CD14-positive monocyte (primary cell): ENCODE results near the gene SDK1. TPM values are rescaled to one million over a fixed set of nuclear protein-coding genes. Genes with fewer than 3 reads are reported as not detected.

Experiments used
- DNase-seq, 3 donors: peaks; one replicate each; pipeline ENCODE4 v3.0.0-alpha.2; 2011 to 2022
- H2AFZ ChIP-seq: 2 replicates; pipeline ENCODE4 v1.6.0; 2012; ENCODE audit warnings: mild to moderate bottlenecking, low read depth, low read length, inconsistent platforms; ENCODE audit not compliant: insufficient read depth, poor library complexity, severe bottlenecking
- H3K27ac ChIP-seq, 2 donors: 1 replicate in 1 of 2; 2 replicates in 1 of 2; pipeline ENCODE4 v1.5.1; 2012 to 2013; ENCODE audit warnings: low read length in 2 of 2, control low read depth in 1 of 2, inconsistent platforms in 1 of 2, low read depth in 1 of 2, mild to moderate bottlenecking in 1 of 2
- H3K27me3 ChIP-seq, 2 donors: one replicate each; pipeline versions ENCODE4 v1.6.0 to v1.6.1; 2011 to 2013; ENCODE audit warnings: low read length in 2 of 2; ENCODE audit not compliant: control insufficient read depth in 2 of 2, insufficient read depth in 2 of 2
- H3K36me3 ChIP-seq, 2 donors: replicated peaks in 1 of 2; 1 replicate in 1 of 2; 2 replicates in 1 of 2; pipeline versions ENCODE4 v1.5.1 to v1.6.1; 2012 to 2013; ENCODE audit warnings: low read length in 2 of 2, control low read depth in 1 of 2, inconsistent platforms in 1 of 2, mild to moderate bottlenecking in 1 of 2; ENCODE audit not compliant: insufficient read depth in 2 of 2, control insufficient read depth in 1 of 2
- H3K4me1 ChIP-seq, 2 donors: 1 replicate in 1 of 2; 2 replicates in 1 of 2; pipeline versions ENCODE4 v1.5.1 to v1.6.1; 2012 to 2013; ENCODE audit warnings: low read length in 2 of 2, control low read depth in 1 of 2, inconsistent platforms in 1 of 2, mild to moderate bottlenecking in 1 of 2, moderate library complexity in 1 of 2; ENCODE audit not compliant: insufficient read depth in 2 of 2, control insufficient read depth in 1 of 2
- H3K4me2 ChIP-seq: replicated peaks from 2 replicates; pipeline ENCODE3; 2012; ENCODE audit warnings: low read length, moderate library complexity, mild to moderate bottlenecking; ENCODE audit not compliant: poor library complexity, severe bottlenecking; ENCODE audit errors: extremely low read depth
- H3K4me3 ChIP-seq, 3 experiments: fragments of 200-600 bp in 1 of 3; sonication (generic) in 1 of 3; replicated peaks in 1 of 3; 1 replicate in 2 of 3; 2 replicates in 1 of 3; pipeline ENCODE4 v1.5.1; 2011 to 2013; ENCODE audit warnings: low read length in 3 of 3, mild to moderate bottlenecking in 3 of 3, control low read depth in 2 of 3, low read depth in 2 of 3, inconsistent platforms in 1 of 3, moderate library complexity in 1 of 3
- H3K79me2 ChIP-seq: 2 replicates; pipeline ENCODE4 v1.6.0; 2012; ENCODE audit warnings: mild to moderate bottlenecking, control low read depth, inconsistent platforms, low read length, moderate library complexity; ENCODE audit not compliant: insufficient read depth
- H3K9ac ChIP-seq: 2 replicates; pipeline ENCODE4 v1.6.0; 2017; ENCODE audit warnings: low read length, mild to moderate bottlenecking; ENCODE audit not compliant: insufficient read depth, poor library complexity, severe bottlenecking
- H3K9me3 ChIP-seq, 2 donors: replicated peaks in 1 of 2; 1 replicate in 1 of 2; 2 replicates in 1 of 2; pipeline versions ENCODE4 v1.5.1 to v1.6.1; 2012 to 2013; ENCODE audit warnings: low read length in 2 of 2, control low read depth in 1 of 2; ENCODE audit not compliant: control insufficient read depth in 1 of 2, insufficient read depth in 1 of 2
- H4K20me1 ChIP-seq: 2 replicates; pipeline ENCODE4 v1.6.0; 2012; ENCODE audit warnings: mild to moderate bottlenecking, low read length, control low read depth, moderate library complexity; ENCODE audit not compliant: insufficient read depth
- H3K27ac Mint-ChIP-seq, 7 donors: one replicate each; pipeline ENCODE4 v1.8.0; 2020; ENCODE audit warnings: mild to moderate bottlenecking in 7 of 7, mixed read lengths in 7 of 7, moderate library complexity in 6 of 7, inconsistent platforms in 2 of 7
- H3K27me3 Mint-ChIP-seq, 3 donors: one replicate each; pipeline ENCODE4 v1.8.0; 2021 to 2022; ENCODE audit warnings: low read depth in 3 of 3, mild to moderate bottlenecking in 3 of 3, mixed read lengths in 3 of 3, moderate library complexity in 3 of 3, inconsistent platforms in 1 of 3
- H3K36me3 Mint-ChIP-seq, 2 donors: one replicate each; pipeline ENCODE4 v1.8.0; 2020; ENCODE audit warnings: mixed read lengths in 2 of 2, inconsistent platforms in 1 of 2, mild to moderate bottlenecking in 1 of 2
- H3K4me1 Mint-ChIP-seq: one replicate; pipeline ENCODE4 v1.8.0; 2020; ENCODE audit warnings: mild to moderate bottlenecking, mixed read lengths
- H3K4me3 Mint-ChIP-seq, 2 donors: one replicate each; pipeline ENCODE4 v1.8.0; 2020; ENCODE audit warnings: mild to moderate bottlenecking in 2 of 2, mixed read lengths in 2 of 2, moderate library complexity in 1 of 2
- H3K9me3 Mint-ChIP-seq, 7 donors: one replicate each; pipeline ENCODE4 v1.8.0; 2020 to 2022; ENCODE audit warnings: mixed read lengths in 7 of 7, mild to moderate bottlenecking in 6 of 7, moderate library complexity in 6 of 7, inconsistent platforms in 2 of 7
- WGBS: methylation state at CpG from one replicate; pipeline ENCODE4 v1.1.5; 2013; ENCODE audit warnings: missing lambda C conversion rate; ENCODE audit not compliant: insufficient coverage; 5-methylcytosine and 5-hydroxymethylcytosine counted together
- intact Hi-C, 2 donors: fragments of 100-400 bp; cut with micrococcal nuclease; formaldehyde crosslinking; loops; one replicate each; pipeline versions ENCODE4 v1.15.0 to v1.15.1; 2023
- polyA plus RNA-seq, 3 donors: library from polyadenylated mRNA; depleted of rRNA in 1 of 3; unstranded in 2 of 3; stranded (reverse) in 1 of 3; fragments of 300-500 nt in 2 of 3; fragments of >200 nt in 1 of 3; fragmentation: Illumina TruSeq in 2 of 3; gene quantifications; 1 replicate in 2 of 3; 2 replicates in 1 of 3; pipeline ENCODE4 v1.2.3, GENCODE V29; 2012 to 2021
- TF ChIP-seq, protein P1 (sequence below): fragments of 200-600 bp; IDR thresholded peaks from one replicate; pipeline ENCODE4 v1.8.0; 2022; ENCODE audit warnings: antibody characterized with exemption, mild to moderate bottlenecking

SDK1 gene
- polyA plus RNA-seq, 3 donors, result 0.01 TPM; not detected in 2

DNA sequence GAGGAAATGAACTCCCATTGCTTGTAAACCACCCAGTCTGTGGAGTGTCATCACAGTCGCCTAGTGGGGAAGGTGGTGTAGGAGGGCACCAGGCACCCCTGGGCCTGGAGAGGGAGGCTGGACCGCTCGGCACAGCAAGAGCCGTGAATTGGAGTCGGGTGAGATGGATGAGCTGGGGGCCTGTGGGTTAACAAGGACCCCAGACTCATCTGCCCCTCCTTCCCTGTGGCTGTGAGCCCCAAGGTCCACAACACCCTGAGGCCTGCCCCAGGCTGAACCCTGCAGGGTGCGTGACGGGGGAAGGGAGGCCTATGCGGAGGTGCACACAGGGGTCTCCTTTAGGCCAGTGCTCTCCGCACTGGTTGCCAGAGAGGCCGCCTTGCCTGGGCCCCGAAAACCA, 799.6 kb downstream of the SDK1 start:
- H3K27ac Mint-ChIP-seq, result no peak overlapping the region
- H2AFZ ChIP-seq, result no peak overlapping the region
- TF ChIP-seq, protein P1, sequence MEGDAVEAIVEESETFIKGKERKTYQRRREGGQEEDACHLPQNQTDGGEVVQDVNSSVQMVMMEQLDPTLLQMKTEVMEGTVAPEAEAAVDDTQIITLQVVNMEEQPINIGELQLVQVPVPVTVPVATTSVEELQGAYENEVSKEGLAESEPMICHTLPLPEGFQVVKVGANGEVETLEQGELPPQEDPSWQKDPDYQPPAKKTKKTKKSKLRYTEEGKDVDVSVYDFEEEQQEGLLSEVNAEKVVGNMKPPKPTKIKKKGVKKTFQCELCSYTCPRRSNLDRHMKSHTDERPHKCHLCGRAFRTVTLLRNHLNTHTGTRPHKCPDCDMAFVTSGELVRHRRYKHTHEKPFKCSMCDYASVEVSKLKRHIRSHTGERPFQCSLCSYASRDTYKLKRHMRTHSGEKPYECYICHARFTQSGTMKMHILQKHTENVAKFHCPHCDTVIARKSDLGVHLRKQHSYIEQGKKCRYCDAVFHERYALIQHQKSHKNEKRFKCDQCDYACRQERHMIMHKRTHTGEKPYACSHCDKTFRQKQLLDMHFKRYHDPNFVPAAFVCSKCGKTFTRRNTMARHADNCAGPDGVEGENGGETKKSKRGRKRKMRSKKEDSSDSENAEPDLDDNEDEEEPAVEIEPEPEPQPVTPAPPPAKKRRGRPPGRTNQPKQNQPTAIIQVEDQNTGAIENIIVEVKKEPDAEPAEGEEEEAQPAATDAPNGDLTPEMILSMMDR, result no peak
- H3K4me3 ChIP-seq, result no peak overlapping the region
- intact Hi-C loops, result no loop called here
- H3K4me2 ChIP-seq, result no peak overlapping the region
- H3K9me3 Mint-ChIP-seq, result peaks cover 0 to 4% (median 0%) of the 10 kb centered on the region in 7 donors
- 93% methylated on average over 3 of the region's 11 CpGs for WGBS
- no peaks in the 10 kb centered on the region for H3K4me1 Mint-ChIP-seq
- H3K79me2 ChIP-seq, result no peaks in the 10 kb centered on the region
- H3K4me3 Mint-ChIP-seq, result no peak overlapping the region
- H3K27ac ChIP-seq, result no peak overlapping the region
- no peaks in the 10 kb centered on the region for H3K27me3 ChIP-seq
- no peak for DNase-seq
- no peaks in the 10 kb centered on the region for H3K36me3 ChIP-seq
- no peaks in the 10 kb centered on the region for H3K36me3 Mint-ChIP-seq
- no peaks in the 10 kb centered on the region for H3K4me1 ChIP-seq
- peaks cover 1 to 3% (median 2%) of the 10 kb centered on the region in 3 donors for H3K27me3 Mint-ChIP-seq
- H3K9me3 ChIP-seq, result no peaks in the 10 kb centered on the region
- H3K9ac ChIP-seq, result no peak overlapping the region
- H4K20me1 ChIP-seq, result no peaks in the 10 kb centered on the region

DNA sequence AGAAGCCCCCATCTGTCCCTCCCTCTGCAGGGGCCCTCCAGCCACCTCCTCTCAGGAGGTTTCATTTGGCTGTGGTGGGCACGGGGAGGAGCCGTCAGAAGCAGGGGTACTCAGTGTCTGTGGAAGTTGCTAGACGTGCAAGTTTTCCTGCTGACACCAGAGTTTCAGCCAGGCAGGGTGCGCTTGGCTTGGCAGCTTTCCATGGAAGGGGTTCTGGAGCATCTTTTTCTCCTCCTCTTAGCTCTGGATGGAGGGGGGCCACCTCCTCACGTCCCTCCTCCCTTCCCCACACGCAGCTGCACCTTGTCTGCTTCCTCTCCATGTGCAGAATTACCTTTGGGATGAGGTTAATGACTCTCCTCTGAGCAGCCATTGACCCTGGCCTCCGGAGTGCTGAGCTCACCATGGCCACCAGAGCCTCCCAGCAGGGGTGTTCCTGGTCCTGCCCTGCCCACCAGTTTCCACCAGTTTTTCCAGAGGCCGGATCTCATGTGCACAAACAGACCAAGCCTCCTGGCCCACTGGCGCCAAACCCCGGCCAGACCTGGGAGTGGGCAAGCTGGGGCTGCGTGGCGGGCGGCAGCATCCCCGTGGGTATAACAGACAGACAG, 801.3 kb downstream of the SDK1 start:
- no peak for DNase-seq
- TF ChIP-seq, protein P1, result no peak
- Histone ChIP-seq H3K27ac (no peak overlapping the region), H3K27me3 (no peaks in the 10 kb centered on the region), H2AFZ (no peak overlapping the region), H3K4me3 (no peak overlapping the region), H3K79me2 (no peaks in the 10 kb centered on the region), H3K4me1 (no peaks in the 10 kb centered on the region), H3K36me3 (no peaks in the 10 kb centered on the region), H4K20me1 (no peaks in the 10 kb centered on the region), H3K9ac (no peak overlapping the region), H3K9me3 (no peaks in the 10 kb centered on the region), H3K4me2 (no peak overlapping the region)
- Mint-ChIP-seq H3K27me3 (peaks cover 2 to 4% (median 3%) of the 10 kb centered on the region in 3 donors), H3K27ac (no peak overlapping the region), H3K9me3 (peaks cover 0 to 3% (median 0%) of the 10 kb centered on the region in 7 donors), H3K4me1 (no peaks in the 10 kb centered on the region), H3K4me3 (no peak overlapping the region), H3K36me3 (no peaks in the 10 kb centered on the region)
- intact Hi-C loops, result no loop called here
- WGBS, result 84% methylated on average over 9 of the region's 14 CpGs
